Lung (tissue), 12 donors: Measurements from ENCODE around the gene IFT25. TPM values are rescaled to one million over a fixed set of nuclear protein-coding genes. Genes with fewer than 3 reads are reported as not detected.

Source experiments
- ATAC-seq: fragments of 200-7000 bp; cut with Tn5 transposase; one replicate; pipeline ENCODE4 v1.9.1; 2020; ENCODE audit warnings: moderate number of reproducible peaks; ENCODE audit not compliant: insufficient read depth, low FRiP score
- DNase-seq, 3 donors: peaks; one replicate each; pipeline ENCODE4 v3.0.0-alpha.2; 2013 to 2017
- H3K27ac ChIP-seq, 2 donors: one replicate each; pipeline ENCODE4 v1.5.1; 2013; ENCODE audit warnings: mild to moderate bottlenecking in 2 of 2, moderate library complexity in 2 of 2, control low read depth in 1 of 2, inconsistent platforms in 1 of 2, low read depth in 1 of 2, low read length in 1 of 2
- H3K27me3 ChIP-seq, 3 donors: one replicate each; pipeline ENCODE4 v1.5.1; 2013; ENCODE audit warnings: low read length in 2 of 3; ENCODE audit not compliant: control insufficient read depth in 3 of 3, insufficient read depth in 3 of 3
- H3K36me3 ChIP-seq, 4 donors: one replicate each; pipeline ENCODE4 v1.5.1; 2013; ENCODE audit warnings: low read length in 4 of 4, mild to moderate bottlenecking in 1 of 4, moderate library complexity in 1 of 4; ENCODE audit not compliant: control insufficient read depth in 4 of 4, insufficient read depth in 4 of 4
- H3K4me1 ChIP-seq, 5 donors: one replicate each; pipeline ENCODE4 v1.5.1; 2013; ENCODE audit warnings: low read length in 5 of 5, mild to moderate bottlenecking in 2 of 5, moderate library complexity in 1 of 5; ENCODE audit not compliant: control insufficient read depth in 5 of 5, insufficient read depth in 5 of 5
- H3K4me3 ChIP-seq: one replicate; pipeline ENCODE4 v1.5.1; 2013; ENCODE audit warnings: mild to moderate bottlenecking, control low read depth, moderate library complexity
- H3K9ac ChIP-seq, 2 donors: one replicate each; pipeline ENCODE4 v1.5.1; 2013; ENCODE audit warnings: low read length in 2 of 2, control low read depth in 1 of 2; ENCODE audit not compliant: insufficient read depth in 1 of 2
- H3K9me3 ChIP-seq, 4 donors: one replicate each; pipeline ENCODE4 v1.5.1; 2013; ENCODE audit warnings: low read length in 3 of 4, mild to moderate bottlenecking in 1 of 4, moderate library complexity in 1 of 4; ENCODE audit not compliant: control insufficient read depth in 4 of 4, insufficient read depth in 3 of 4
- CTCF ChIP-seq: IDR thresholded peaks from 2 replicates; pipeline ENCODE4 v1.5.1; 2012; ENCODE audit warnings: mild to moderate bottlenecking; ENCODE audit errors: control extremely low read depth, extremely low read depth
- WGBS, 2 donors: extraction: QIAGEN DNeasy Blood & Tissue Kit; methylation state at CpG; one replicate each; pipeline ENCODE4 v1.1.7; 2013; 5-methylcytosine and 5-hydroxymethylcytosine counted together
- polyA plus RNA-seq, 2 donors: library from polyadenylated mRNA; stranded (reverse); fragments of 200-250 nt; gene quantifications; one replicate each; pipeline ENCODE4 v1.2.1, GENCODE V29; 2013
- total RNA-seq, 2 donors: library from RNA; depleted of rRNA in 1 of 2; stranded (reverse); fragments of >200 nt in 1 of 2; gene quantifications; one replicate each; pipeline ENCODE4 v1.2.1, GENCODE V29; 2014 to 2021
- donor health status: control.
- donor health status: control.
- donor health status: Bipolar disorder and iron deficiency.
- donor health status: healthy.
- donor health status: DM: yes; HTN: yes; CAD: no.

The IFT25 gene
- total and polyA plus RNA-seq, 4 donors = 18.2 to 46.1 (median 31.6) TPM

GRCh38 chr1:53956308-53957168 lies 11.0 kb upstream of the IFT25 start:
- H3K27me3 ChIP-seq = no peaks in the 10 kb centered on the region
- H3K27ac ChIP-seq = peak overlapping the region in 1 of 2 donors; percentile 9
- ATAC-seq (no peak), DNase-seq (no peak)
- no peaks in the 10 kb centered on the region for H3K9me3 ChIP-seq
- WGBS, 2 donors = 65 to 67% methylated on average over 3 of the region's 3 CpGs
- no peak overlapping the region for H3K4me3 ChIP-seq
- H3K4me1 ChIP-seq = peaks cover 0 to 8% (median 0%) of the 10 kb centered on the region in 5 donors
- no peak for TF ChIP-seq CTCF
- peaks cover 13 to 26% (median 20%) of the 10 kb centered on the region in 4 donors for H3K36me3 ChIP-seq
- no peak overlapping the region for H3K9ac ChIP-seq

- 84 to 86% methylated on average over 2 of the region's 2 CpGs for WGBS, 2 donors
- TF ChIP-seq CTCF = no peak
- peaks cover 0 to 8% (median 0%) of the 10 kb centered on the region in 5 donors for H3K4me1 ChIP-seq
- no peak for ATAC-seq
- no peak overlapping the region for H3K4me3 ChIP-seq
- no peaks in the 10 kb centered on the region for H3K9me3 ChIP-seq
- no peak overlapping the region for H3K27ac ChIP-seq
- no peak for DNase-seq
- peaks cover 7 to 16% (median 9%) of the 10 kb centered on the region in 4 donors for H3K36me3 ChIP-seq
- no peaks in the 10 kb centered on the region for H3K27me3 ChIP-seq
- H3K9ac ChIP-seq = no peak overlapping the region
Measured at GRCh38 chr1:53954128-53954527, 8.6 kb upstream of the IFT25 start.

- Histone ChIP-seq H3K27ac (no peak overlapping the region), H3K27me3 (no peaks in the 10 kb centered on the region), H3K9ac (no peak overlapping the region), H3K9me3 (no peaks in the 10 kb centered on the region), H3K36me3 (peaks cover 4 to 7% (median 6%) of the 10 kb centered on the region in 4 donors), H3K4me1 (peaks cover 0 to 17% (median 5%) of the 10 kb centered on the region in 5 donors), H3K4me3 (no peak overlapping the region)
- DNase-seq = no peak
- WGBS, 2 donors = 96% methylated on average over 5 of the region's 5 CpGs
- no peak for TF ChIP-seq CTCF
- ATAC-seq = no peak
Measured at GRCh38 chr1:53951697-53952096, 6.2 kb upstream of the IFT25 start.
